Epithelial cell of proximal tubule (primary cell): ENCODE data around the gene U2AF1L4. TPM values are rescaled to one million over a fixed set of nuclear protein-coding genes. Genes with fewer than 3 reads are reported as not detected.

Source experiments
- DNase-seq: peaks from one replicate; pipeline ENCODE4 v3.0.0-alpha.2; 2011; ENCODE audit warnings: low read depth
- H3K4me3 ChIP-seq: 2 replicates; pipeline ENCODE4 v1.5.1; 2011; ENCODE audit warnings: low read depth, mild to moderate bottlenecking, low read length
- total RNA-seq: library from RNA; depleted of rRNA; stranded (reverse); fragments of >200 nt; gene quantifications from 2 replicates; pipeline ENCODE4 v1.2.3, GENCODE V29; 2015
- TF ChIP-seq, protein P1 (sequence below): conservative IDR thresholded peaks from 2 replicates; pipeline ENCODE4 v1.5.1; 2012; ENCODE audit warnings: low read depth, mild to moderate bottlenecking, low read length

U2AF1L4 gene
- total RNA-seq, 1 donor from 2014 or later, result 5.9 TPM

DNA sequence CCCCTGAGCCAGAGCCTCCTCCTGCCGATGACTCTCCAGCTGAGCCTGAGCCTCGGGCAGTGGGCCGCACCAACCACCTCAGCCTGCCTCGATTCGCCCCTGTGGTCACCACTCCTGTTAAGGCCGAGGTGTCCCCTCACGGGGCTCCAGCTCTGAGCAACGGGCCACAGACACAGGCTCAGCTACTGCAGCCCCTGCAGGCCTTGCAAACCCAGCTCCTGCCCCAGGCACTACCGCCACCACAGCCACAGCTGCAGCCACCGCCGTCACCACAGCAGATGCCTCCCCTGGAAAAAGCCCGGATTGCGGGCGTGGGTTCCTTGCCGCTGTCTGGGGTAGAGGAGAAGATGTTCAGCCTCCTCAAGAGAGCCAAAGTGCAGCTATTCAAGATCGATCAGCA is 23.8 kb downstream of the U2AF1L4 start:
- no peak overlapping the region for H3K4me3 ChIP-seq
- TF ChIP-seq, protein P1, sequence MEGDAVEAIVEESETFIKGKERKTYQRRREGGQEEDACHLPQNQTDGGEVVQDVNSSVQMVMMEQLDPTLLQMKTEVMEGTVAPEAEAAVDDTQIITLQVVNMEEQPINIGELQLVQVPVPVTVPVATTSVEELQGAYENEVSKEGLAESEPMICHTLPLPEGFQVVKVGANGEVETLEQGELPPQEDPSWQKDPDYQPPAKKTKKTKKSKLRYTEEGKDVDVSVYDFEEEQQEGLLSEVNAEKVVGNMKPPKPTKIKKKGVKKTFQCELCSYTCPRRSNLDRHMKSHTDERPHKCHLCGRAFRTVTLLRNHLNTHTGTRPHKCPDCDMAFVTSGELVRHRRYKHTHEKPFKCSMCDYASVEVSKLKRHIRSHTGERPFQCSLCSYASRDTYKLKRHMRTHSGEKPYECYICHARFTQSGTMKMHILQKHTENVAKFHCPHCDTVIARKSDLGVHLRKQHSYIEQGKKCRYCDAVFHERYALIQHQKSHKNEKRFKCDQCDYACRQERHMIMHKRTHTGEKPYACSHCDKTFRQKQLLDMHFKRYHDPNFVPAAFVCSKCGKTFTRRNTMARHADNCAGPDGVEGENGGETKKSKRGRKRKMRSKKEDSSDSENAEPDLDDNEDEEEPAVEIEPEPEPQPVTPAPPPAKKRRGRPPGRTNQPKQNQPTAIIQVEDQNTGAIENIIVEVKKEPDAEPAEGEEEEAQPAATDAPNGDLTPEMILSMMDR, result no peak
- no peak for DNase-seq

DNA sequence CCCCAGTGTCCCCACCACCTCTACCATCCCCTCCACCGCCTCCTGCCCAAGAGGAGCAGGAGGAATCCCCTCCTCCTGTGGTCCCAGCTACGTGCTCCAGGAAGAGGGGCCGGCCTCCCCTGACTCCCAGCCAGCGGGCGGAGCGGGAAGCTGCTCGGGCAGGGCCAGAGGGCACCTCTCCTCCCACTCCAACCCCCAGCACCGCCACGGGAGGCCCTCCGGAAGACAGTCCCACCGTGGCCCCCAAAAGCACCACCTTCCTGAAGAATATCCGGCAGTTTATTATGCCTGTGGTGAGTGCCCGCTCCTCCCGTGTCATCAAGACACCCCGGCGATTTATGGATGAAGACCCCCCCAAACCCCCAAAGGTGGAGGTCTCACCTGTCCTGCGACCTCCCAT is 24.6 kb downstream of the U2AF1L4 start:
- TF ChIP-seq, protein P1, result no peak
- no peak overlapping the region for H3K4me3 ChIP-seq
- DNase-seq, result no peak

DNA sequence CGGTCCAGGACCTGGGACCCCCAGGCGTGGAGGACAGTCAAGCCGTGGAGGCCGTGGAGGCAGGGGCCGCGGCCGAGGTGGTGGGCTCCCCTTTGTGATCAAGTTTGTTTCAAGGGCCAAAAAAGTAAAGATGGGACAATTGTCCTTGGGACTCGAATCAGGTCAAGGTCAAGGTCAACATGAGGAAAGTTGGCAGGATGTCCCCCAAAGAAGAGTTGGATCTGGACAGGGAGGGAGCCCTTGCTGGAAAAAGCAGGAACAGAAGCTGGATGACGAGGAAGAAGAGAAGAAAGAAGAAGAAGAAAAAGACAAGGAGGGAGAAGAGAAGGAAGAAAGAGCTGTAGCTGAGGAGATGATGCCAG is 25.1 kb downstream of the U2AF1L4 start:
- TF ChIP-seq, protein P1, result no peak

DNA sequence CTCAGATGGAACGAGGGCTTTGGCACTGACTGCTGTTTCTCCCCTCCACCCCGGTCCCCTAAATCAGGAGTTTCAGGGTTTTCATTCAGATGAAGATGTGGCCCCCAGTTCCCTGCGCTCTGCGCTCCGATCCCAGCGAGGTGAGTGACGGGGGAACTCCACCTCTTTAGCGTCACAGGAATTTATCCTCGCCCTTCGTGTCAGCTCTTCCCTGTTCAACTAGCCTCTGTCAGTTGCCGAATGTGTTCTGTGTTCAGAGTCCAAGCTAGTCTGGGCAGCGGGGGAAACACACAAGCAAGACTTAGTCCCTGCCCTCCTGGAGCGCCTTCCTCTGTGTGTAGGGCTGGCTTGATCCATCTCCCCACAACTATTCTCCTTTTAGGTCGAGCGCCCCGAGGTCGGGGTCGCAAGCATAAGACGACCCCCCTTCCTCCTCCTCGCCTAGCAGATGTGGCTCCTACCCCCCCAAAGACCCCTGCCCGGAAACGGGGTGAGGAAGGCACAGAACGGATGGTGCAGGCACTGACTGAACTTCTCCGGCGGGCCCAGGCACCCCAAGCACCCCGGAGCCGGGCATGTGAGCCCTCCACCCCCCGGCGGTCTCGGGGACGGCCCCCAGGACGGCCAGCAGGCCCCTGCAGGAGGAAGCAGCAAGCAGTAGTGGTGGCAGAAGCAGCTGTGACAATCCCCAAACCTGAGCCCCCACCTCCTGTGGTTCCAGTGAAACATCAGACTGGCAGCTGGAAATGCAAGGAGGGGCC is 25.6 kb downstream of the U2AF1L4 start:
- TF ChIP-seq, protein P1, result no peak
- no peak for DNase-seq
- H3K4me3 ChIP-seq, result peak overlapping the region; percentile 82

More for the DNA sequence above, 25.1 kb downstream of the U2AF1L4 start:
- no peak for DNase-seq
- no peak overlapping the region for H3K4me3 ChIP-seq

DNA sequence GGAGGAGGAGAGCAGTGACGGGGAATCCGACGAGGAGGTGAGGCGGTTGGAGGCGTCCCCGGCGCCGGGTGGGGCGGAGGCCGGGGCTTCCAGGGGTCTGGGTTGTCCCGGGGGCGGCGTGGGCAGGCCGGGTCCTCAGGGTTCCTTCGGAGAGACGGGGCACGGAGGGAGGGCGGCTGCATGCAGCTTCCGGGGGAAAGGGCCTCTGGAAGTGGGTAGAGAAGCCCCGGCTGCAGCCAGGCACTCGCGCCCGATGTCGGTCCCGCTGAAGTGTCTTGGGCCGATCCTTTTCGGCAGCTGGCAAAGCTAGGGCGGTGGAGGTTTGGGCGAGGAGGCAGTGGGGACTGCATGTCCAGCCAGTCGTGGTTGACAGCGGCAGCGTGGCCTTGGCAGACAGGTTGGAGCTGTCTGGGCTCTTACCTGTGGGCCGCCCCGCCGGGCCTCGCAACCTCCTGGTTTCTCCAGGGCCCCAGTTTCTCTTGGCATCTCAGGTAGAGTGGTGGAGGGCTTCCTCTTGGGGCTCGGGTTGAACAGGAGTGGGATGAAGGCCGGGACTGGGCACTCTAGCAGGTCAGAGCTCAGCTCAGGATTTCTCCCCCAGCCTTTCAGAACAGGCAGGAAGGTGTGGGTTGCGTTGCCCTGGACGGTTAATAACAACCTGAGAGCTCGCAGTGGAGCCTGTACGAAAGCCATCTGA is 26.7 kb downstream of the U2AF1L4 start:
- peak overlapping the region; percentile 82 for H3K4me3 ChIP-seq
- DNase-seq, result no peak
- TF ChIP-seq, protein P1, result no peak

DNA sequence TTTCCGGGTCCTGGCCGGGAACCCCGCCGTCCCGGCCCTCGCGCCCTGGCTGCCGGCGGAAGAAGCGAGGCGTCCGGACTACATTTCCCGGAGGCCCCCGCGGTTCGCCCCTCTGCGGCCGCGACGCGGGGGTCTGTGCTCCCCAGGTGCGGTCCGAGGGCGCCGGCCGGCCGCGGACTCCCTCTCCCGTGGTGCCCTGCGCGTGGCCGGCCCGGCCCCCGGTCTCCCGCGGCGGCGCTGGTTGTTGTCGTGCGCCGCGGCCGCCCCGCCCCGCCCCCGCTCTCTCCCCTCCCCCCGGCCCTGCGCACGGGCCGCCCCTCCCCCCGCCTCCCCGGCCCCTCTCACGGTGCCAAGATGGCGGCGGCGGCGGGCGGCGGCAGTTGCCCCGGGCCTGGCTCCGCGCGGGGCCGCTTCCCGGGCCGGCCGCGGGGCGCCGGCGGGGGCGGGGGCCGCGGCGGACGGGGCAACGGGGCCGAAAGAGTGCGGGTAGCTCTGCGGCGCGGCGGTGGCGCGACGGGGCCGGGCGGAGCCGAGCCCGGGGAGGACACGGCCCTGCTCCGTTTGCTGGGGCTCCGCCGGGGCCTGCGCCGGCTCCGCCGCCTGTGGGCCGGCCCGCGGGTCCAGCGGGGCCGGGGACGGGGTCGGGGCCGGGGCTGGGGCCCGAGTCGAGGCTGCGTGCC is 27.4 kb downstream of the U2AF1L4 start, which contains the start of gene KMT2B:
Gene KMT2B, plus strand, starts transcription at position 339 of the 680 bp plus-strand sequence. Its CDS starts 16 bp downstream, at position 355.
- no peak for DNase-seq
- TF ChIP-seq, protein P1, result no peak
- H3K4me3 ChIP-seq, result peak within 1 kb of the TSS; percentile 82
